HepG2 (cell line): Measurements from ENCODE around the gene CYBRD1. TPM values are rescaled to one million over a fixed set of nuclear protein-coding genes. Genes with fewer than 3 reads are reported as not detected.
A peak's percentile ranks its signal among the peaks of the same experiment; 100 is the strongest.

Experiments
- ATAC-seq: fragments of 200-7000 bp; cut with Tn5 transposase; 3 replicates; pipeline ENCODE4 v1.9.1; 2020; ENCODE audit warnings: mild to moderate bottlenecking, moderate library complexity
- BruUV-seq: library from RNA; stranded (reverse); fragments of 400-500 nt; replicated peaks from 2 replicates; lab custom pipeline; 2021; lab: Mats Ljungman, UMichigan
- CTCF ChIA-PET: fragments of 300-600 bp; formaldehyde crosslinking; extraction: SDS; loops from one replicate; lab custom pipeline; 2021; ENCODE audit warnings: low total read pairs, inconsistent platforms, low intra/inter-chr PET ratio; lab: Yijun Ruan, JAX
- POLR2A ChIA-PET: fragments of 350-600 bp; sonication (Branson Sonifier 250); formaldehyde crosslinking; loops from one replicate; lab custom pipeline; 2020; ENCODE audit warnings: antibody characterized with exemption, inconsistent platforms; lab: Yijun Ruan, JAX
- DNase-seq: peaks from one replicate; pipeline ENCODE4 v3.0.0-alpha.2; 2015; ENCODE audit warnings: low spot score
- FAIRE-seq: peaks from 3 replicates; lab custom pipeline; 2011; peaks lifted over from hg19 to GRCh38; lab: Jason Lieb, UNC
- H2AFZ ChIP-seq: one replicate; pipeline ENCODE4 v1.6.1; 2011; ENCODE audit warnings: low read length, inconsistent platforms
- H3K27ac ChIP-seq: fragments of 300-600 bp; 3 replicates; pipeline ENCODE4 v1.8.0; 2011; ENCODE audit warnings: mixed run types, mild to moderate bottlenecking, mixed read lengths, low read length, inconsistent platforms; ENCODE audit not compliant: insufficient read depth; ENCODE audit errors: extremely low read length
- H3K27me3 ChIP-seq, 2 experiments: fragments of 200-600 bp in 1 of 2; 2 replicates in 1 of 2; 3 replicates in 1 of 2; pipeline versions ENCODE4 v1.6.0 to v1.8.0; 2011; ENCODE audit warnings: low read length in 2 of 2, mild to moderate bottlenecking in 2 of 2, moderate library complexity in 2 of 2, inconsistent platforms in 1 of 2; ENCODE audit not compliant: insufficient read depth in 2 of 2, control insufficient read depth in 1 of 2
- H3K36me3 ChIP-seq, 2 experiments: fragments of 200-600 bp in 1 of 2; replicated peaks in 1 of 2; 2 replicates in 1 of 2; 3 replicates in 1 of 2; pipeline versions ENCODE4 v1.5.1 to v1.8.0; 2011; ENCODE audit warnings: low read length in 2 of 2, inconsistent platforms in 1 of 2; ENCODE audit not compliant: insufficient read depth in 2 of 2, control insufficient read depth in 1 of 2
- H3K4me1 ChIP-seq: 2 replicates; pipeline ENCODE4 v1.5.1; 2012; ENCODE audit warnings: low read length, inconsistent platforms; ENCODE audit not compliant: insufficient read depth
- H3K4me2 ChIP-seq: 2 replicates; pipeline ENCODE4 v1.6.0; 2011; ENCODE audit warnings: low read depth, low read length, inconsistent platforms
- H3K4me3 ChIP-seq, 3 experiments: fragments of 200-600 bp in 1 of 3; sonication (generic), shearing (Covaris generic) in 1 of 3; replicated peaks in 1 of 3; 2 replicates each; pipeline ENCODE4 v1.5.1; 2011 to 2016; ENCODE audit warnings: low read length in 3 of 3, inconsistent platforms in 2 of 3, low read depth in 2 of 3, mild to moderate bottlenecking in 2 of 3, control low read depth in 1 of 3, mixed read lengths in 1 of 3; ENCODE audit not compliant: insufficient read depth in 1 of 3
- H3K79me2 ChIP-seq: one replicate; pipeline ENCODE4 v1.6.1; 2011; ENCODE audit warnings: low read length, inconsistent platforms; ENCODE audit not compliant: insufficient read depth
- H3K9ac ChIP-seq: 2 replicates; pipeline ENCODE4 v1.6.0; 2011; ENCODE audit warnings: mild to moderate bottlenecking, low read depth, low read length, inconsistent platforms; ENCODE audit not compliant: insufficient read depth
- H3K9me3 ChIP-seq: 2 replicates; pipeline ENCODE4 v1.5.1; 2012; ENCODE audit warnings: mild to moderate bottlenecking, low read length
- H4K20me1 ChIP-seq: 2 replicates; pipeline ENCODE4 v1.6.0; 2011; ENCODE audit warnings: inconsistent platforms, mild to moderate bottlenecking, low read length, moderate library complexity; ENCODE audit not compliant: insufficient read depth
- CEBPG ChIP-seq: IDR thresholded peaks from 2 replicates; pipeline ENCODE4 v1.6.1; 2016
- FOXK1 ChIP-seq: sonication (generic); formaldehyde crosslinking; IDR thresholded peaks from 2 replicates; pipeline ENCODE4 v1.4.0; 2020; ENCODE audit warnings: low read depth, missing genetic modification reagents, borderline replicate concordance
- HNF4A ChIP-seq: sonication (generic); formaldehyde crosslinking; IDR thresholded peaks from 2 replicates; pipeline ENCODE4 v1.4.0; 2020; ENCODE audit warnings: missing genetic modification reagents
- KDM4B ChIP-seq: sonication (generic); formaldehyde crosslinking; IDR thresholded peaks from 2 replicates; pipeline ENCODE4 v1.4.0; 2020; ENCODE audit warnings: missing genetic modification reagents
- LCORL ChIP-seq, 2 experiments: fragments of 450-650 bp in 1 of 2; sonication (generic) in 1 of 2; formaldehyde crosslinking in 1 of 2; IDR thresholded peaks; 2 replicates each; pipeline versions ENCODE4 v1.5.0 to v1.6.1; 2017 to 2020; ENCODE audit warnings: antibody characterized with exemption in 1 of 2, missing genetic modification reagents in 1 of 2
- MAF1 ChIP-seq: sonication (generic); formaldehyde crosslinking; IDR thresholded peaks from 2 replicates; pipeline ENCODE4 v1.5.0; 2020; ENCODE audit warnings: missing genetic modification reagents, borderline replicate concordance
- MLLT10 ChIP-seq: sonication (generic); formaldehyde crosslinking; IDR thresholded peaks from 2 replicates; pipeline ENCODE4 v1.4.0; 2020; ENCODE audit warnings: missing genetic modification reagents
- NFKBIZ ChIP-seq: IDR thresholded peaks from 2 replicates; pipeline ENCODE4 v1.6.1; 2018; ENCODE audit warnings: missing genetic modification reagents, missing compliant biosample characterization
- PHF5A ChIP-seq: IDR thresholded peaks from one replicate; pipeline ENCODE4 v1.6.1; 2018; ENCODE audit warnings: low read depth, missing genetic modification reagents; ENCODE audit not compliant: unreplicated experiment
- RXRA ChIP-seq: sonication (generic); formaldehyde crosslinking; IDR thresholded peaks from 2 replicates; pipeline ENCODE4 v1.5.1; 2020; ENCODE audit warnings: missing genetic modification reagents
- SRSF1 ChIP-seq: fragments of 200-400 bp; formaldehyde crosslinking; optimal IDR thresholded peaks from 2 replicates; pipeline ENCODE3; 2017; ENCODE audit warnings: mild to moderate bottlenecking, low read depth, low read length, moderate library complexity
- ZFP41 ChIP-seq: sonication (generic); formaldehyde crosslinking; IDR thresholded peaks from 2 replicates; pipeline ENCODE4 v1.4.0; 2020; ENCODE audit warnings: mild to moderate bottlenecking, missing genetic modification reagents, borderline replicate concordance
- ZSCAN25 ChIP-seq: sonication (generic); formaldehyde crosslinking; IDR thresholded peaks from 2 replicates; pipeline ENCODE4 v1.8.0; 2022; ENCODE audit warnings: mild to moderate bottlenecking, missing genetic modification reagents
- WGBS: methylation state at CpG from one replicate; pipeline ENCODE4 v1.1.6; 2017; ENCODE audit warnings: low lambda C conversion rate; 5-methylcytosine and 5-hydroxymethylcytosine counted together
- in situ Hi-C: cut with HindIII; loops from 2 replicates; pipeline ENCODE4 v1.10.0; 2017; ENCODE audit warnings: low pct_unique_long_range_greater_than_20kb; ENCODE audit not compliant: extremely low pct_ligation_motif_present
- intact Hi-C: fragments of 100-400 bp; cut with micrococcal nuclease; formaldehyde crosslinking; loops from one replicate; pipeline ENCODE4 v1.10.0; 2022; ENCODE audit not compliant: unreplicated experiment
- polyA plus RNA-seq, 8 experiments: library from polyadenylated mRNA; depleted of rRNA in 3 of 8; stranded (reverse) in 7 of 8; unstranded in 1 of 8; fragments of >200 nt; fragmentation: Illumina TruSeq in 4 of 8; extraction: Trizol in 4 of 8; gene quantifications; 2 replicates each; pipeline versions ENCODE4 v1.2.1 to v1.2.3, GENCODE V29; 2011 to 2016; ENCODE audit warnings: low read depth in 4 of 8, missing spikeins in 1 of 8, mixed read lengths in 1 of 8; ENCODE audit not compliant: insufficient read depth in 1 of 8
- total RNA-seq, 5 experiments: library from RNA; depleted of rRNA; stranded (reverse); fragments of >200 nt; fragmentation: Illumina TruSeq; extraction: Trizol; gene quantifications; 2 replicates each; pipeline ENCODE4 v1.2.3, GENCODE V29; 2016; ENCODE audit warnings: low read depth in 1 of 5
- TF ChIP-seq, protein P1 (sequence below): sonication (generic); formaldehyde crosslinking; IDR thresholded peaks from 2 replicates; pipeline ENCODE4 v1.5.1; 2020; ENCODE audit warnings: missing genetic modification reagents, mild to moderate bottlenecking, borderline replicate concordance
- TF ChIP-seq, protein P2 (sequence below): sonication (generic); formaldehyde crosslinking; IDR thresholded peaks from one replicate; pipeline ENCODE4 v1.5.1; 2020; ENCODE audit warnings: mild to moderate bottlenecking, missing genetic modification reagents; ENCODE audit errors: not compliant biosample characterization
- TF ChIP-seq, protein P3 (sequence below): sonication (generic); IDR thresholded peaks from 2 replicates; pipeline ENCODE4 v1.6.1; 2016; ENCODE audit warnings: low read depth, borderline replicate concordance

Gene CYBRD1
- total and polyA plus RNA-seq, 2 of the 13 experiments (the other 11 are each of a cell fraction or from before 2014, with no cell fraction given): 0.13 to 0.42 TPM

DNA sequence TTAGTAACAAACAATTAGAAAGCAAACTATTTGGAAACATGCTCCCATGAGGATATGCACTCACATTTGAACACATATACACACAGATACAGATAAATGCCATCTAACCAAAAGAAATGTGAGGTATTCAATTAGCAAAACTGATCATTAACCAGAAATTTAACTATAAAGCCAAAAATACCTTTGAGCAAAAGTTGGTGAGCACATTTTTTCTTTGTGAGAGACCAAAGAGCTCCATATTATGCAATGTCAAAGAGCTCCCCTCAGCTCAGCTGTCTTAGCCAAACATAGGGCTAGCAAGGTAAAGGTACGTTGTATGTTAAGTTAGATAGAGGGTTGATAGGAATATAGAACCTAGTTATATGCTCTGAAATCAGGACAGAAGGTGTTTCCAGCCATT, 43.8 kb downstream of the CYBRD1 start:
- Histone ChIP-seq H3K4me1 (peaks cover 14% of the 10 kb centered on the region; the same call in 1 of the 2 replicates), H2AFZ (no peak overlapping the region), H3K27me3 (peaks cover 0 to 13% of the 10 kb centered on the region in 2 experiments; a peak in 2 of 5 replicates), H4K20me1 (no peaks in the 10 kb centered on the region), H3K9me3 (no peaks in the 10 kb centered on the region), H3K36me3 (no peaks in the 10 kb centered on the region), H3K9ac (no peak overlapping the region), H3K27ac (no peak overlapping the region), H3K4me3 (no peak overlapping the region), H3K79me2 (no peaks in the 10 kb centered on the region), H3K4me2 (no peak overlapping the region)
- intact Hi-C loops: no loop called here
- ChIA-PET POLR2A (no interaction called here), CTCF (no interaction called here)
- FAIRE-seq (no peak), DNase-seq (no peak), ATAC-seq (no peak)
- 3% methylated on average over 1 of the region's 1 CpG for WGBS
- no TSS peak for BruUV-seq
- in situ Hi-C loops: no loop called here
- TF ChIP-seq RXRA (CRISPR knock-in tag): no peak
- TF ChIP-seq CEBPG (CRISPR knock-in tag): peak; percentile 52
- TF ChIP-seq PHF5A (CRISPR knock-in tag): no peak
- no peak for TF ChIP-seq NFKBIZ (CRISPR knock-in tag)
- no peak for TF ChIP-seq KDM4B (CRISPR knock-in tag)
- TF ChIP-seq SRSF1: no peak
- TF ChIP-seq, protein P1, sequence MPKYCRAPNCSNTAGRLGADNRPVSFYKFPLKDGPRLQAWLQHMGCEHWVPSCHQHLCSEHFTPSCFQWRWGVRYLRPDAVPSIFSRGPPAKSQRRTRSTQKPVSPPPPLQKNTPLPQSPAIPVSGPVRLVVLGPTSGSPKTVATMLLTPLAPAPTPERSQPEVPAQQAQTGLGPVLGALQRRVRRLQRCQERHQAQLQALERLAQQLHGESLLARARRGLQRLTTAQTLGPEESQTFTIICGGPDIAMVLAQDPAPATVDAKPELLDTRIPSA (CRISPR knock-in tag): no peak
- no peak for TF ChIP-seq FOXK1 (CRISPR knock-in tag)
- no peak for TF ChIP-seq MAF1 (CRISPR knock-in tag)
- peak; percentile 11; the same call in 1 of the 2 replicates for TF ChIP-seq HNF4A (CRISPR knock-in tag)
- no peak for TF ChIP-seq ZSCAN25 (CRISPR knock-in tag)
- no peak for TF ChIP-seq MLLT10 (CRISPR knock-in tag)
- no peak for TF ChIP-seq LCORL (IDR thresholded peaks at IDR 0.05)
- TF ChIP-seq LCORL (CRISPR knock-in tag; IDR thresholded peaks at IDR 0.05): no peak
- no peak for TF ChIP-seq ZFP41 (CRISPR knock-in tag)
- TF ChIP-seq, protein P2, sequence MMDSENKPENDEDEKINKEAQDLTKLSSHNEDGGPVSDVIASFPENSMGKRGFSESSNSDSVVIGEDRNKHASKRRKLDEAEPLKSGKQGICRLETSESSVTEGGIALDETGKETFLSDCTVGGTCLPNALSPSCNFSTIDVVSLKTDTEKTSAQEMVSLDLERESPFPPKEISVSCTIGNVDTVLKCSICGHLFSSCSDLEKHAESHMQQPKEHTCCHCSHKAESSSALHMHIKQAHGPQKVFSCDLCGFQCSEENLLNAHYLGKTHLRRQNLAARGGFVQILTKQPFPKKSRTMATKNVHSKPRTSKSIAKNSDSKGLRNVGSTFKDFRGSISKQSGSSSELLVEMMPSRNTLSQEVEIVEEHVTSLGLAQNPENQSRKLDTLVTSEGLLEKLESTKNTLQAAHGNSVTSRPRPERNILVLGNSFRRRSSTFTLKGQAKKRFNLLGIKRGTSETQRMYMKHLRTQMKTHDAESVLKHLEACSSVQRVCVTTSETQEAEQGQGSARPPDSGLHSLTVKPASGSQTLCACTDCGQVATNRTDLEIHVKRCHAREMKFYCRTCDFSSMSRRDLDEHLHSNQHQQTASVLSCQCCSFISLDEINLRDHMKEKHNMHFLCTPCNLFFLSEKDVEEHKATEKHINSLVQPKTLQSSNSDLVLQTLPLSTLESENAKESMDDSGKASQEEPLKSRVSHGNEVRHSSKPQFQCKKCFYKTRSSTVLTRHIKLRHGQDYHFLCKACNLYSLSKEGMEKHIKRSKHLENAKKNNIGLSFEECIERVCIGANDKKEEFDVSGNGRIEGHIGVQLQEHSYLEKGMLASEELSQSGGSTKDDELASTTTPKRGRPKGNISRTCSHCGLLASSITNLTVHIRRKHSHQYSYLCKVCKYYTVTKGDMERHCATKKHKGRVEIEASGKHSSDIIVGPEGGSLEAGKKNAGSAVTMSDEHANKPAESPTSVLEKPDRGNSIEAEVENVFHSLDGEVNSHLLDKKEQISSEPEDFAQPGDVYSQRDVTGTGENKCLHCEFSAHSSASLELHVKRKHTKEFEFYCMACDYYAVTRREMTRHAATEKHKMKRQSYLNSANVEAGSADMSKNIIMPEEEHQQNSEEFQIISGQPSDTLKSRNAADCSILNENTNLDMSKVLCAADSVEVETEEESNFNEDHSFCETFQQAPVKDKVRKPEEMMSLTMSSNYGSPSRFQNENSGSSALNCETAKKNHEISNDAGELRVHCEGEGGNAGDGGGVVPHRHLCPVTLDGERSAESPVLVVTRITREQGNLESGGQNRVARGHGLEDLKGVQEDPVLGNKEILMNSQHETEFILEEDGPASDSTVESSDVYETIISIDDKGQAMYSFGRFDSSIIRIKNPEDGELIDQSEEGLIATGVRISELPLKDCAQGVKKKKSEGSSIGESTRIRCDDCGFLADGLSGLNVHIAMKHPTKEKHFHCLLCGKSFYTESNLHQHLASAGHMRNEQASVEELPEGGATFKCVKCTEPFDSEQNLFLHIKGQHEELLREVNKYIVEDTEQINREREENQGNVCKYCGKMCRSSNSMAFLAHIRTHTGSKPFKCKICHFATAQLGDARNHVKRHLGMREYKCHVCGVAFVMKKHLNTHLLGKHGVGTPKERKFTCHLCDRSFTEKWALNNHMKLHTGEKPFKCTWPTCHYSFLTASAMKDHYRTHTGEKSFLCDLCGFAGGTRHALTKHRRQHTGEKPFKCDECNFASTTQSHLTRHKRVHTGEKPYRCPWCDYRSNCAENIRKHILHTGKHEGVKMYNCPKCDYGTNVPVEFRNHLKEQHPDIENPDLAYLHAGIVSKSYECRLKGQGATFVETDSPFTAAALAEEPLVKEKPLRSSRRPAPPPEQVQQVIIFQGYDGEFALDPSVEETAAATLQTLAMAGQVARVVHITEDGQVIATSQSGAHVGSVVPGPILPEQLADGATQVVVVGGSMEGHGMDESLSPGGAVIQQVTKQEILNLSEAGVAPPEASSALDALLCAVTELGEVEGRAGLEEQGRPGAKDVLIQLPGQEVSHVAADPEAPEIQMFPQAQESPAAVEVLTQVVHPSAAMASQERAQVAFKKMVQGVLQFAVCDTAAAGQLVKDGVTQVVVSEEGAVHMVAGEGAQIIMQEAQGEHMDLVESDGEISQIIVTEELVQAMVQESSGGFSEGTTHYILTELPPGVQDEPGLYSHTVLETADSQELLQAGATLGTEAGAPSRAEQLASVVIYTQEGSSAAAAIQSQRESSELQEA: no peak
- TF ChIP-seq, protein P3, sequence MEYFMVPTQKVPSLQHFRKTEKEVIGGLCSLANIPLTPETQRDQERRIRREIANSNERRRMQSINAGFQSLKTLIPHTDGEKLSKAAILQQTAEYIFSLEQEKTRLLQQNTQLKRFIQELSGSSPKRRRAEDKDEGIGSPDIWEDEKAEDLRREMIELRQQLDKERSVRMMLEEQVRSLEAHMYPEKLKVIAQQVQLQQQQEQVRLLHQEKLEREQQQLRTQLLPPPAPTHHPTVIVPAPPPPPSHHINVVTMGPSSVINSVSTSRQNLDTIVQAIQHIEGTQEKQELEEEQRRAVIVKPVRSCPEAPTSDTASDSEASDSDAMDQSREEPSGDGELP: peak; percentile 62; the same call in 1 of the 2 replicates
